ENCODE results near the gene NUDT21.

NUDT21 gene

GRCh38 chr16:56428091-56428490 is 23.0 kb downstream of the NUDT21 start:
- no peaks in the 10 kb centered on the region for H3K9me3 ChIP-seq (ENCODE audit: control insufficient read depth, insufficient read depth, low read length)
- H3K36me3 ChIP-seq (ENCODE audit: control insufficient read depth, low read length), result peaks cover 58% of the 10 kb centered on the region
- no peaks in the 10 kb centered on the region for H4K20me1 ChIP-seq (ENCODE audit: control insufficient read depth, insufficient read depth, low read depth, low read length)
- peaks cover 28% of the 10 kb centered on the region for H3F3A ChIP-seq (ENCODE audit: control insufficient read depth, insufficient read depth)
- peaks cover 10% of the 10 kb centered on the region for H3K4me1 ChIP-seq (ENCODE audit: control insufficient read depth, low read length)
- no peak overlapping the region for H3K27ac ChIP-seq (ENCODE audit: low read depth, low read length)
- no peak for TF ChIP-seq CTCF (IDR thresholded peaks at IDR 0.05; ENCODE audit: low read depth, low read length, poor library complexity, severe bottlenecking)
- TF ChIP-seq EZH2phosphoT487 (IDR thresholded peaks at IDR 0.05; ENCODE audit: borderline replicate concordance, low read length), result no peak
- H3K27me3 ChIP-seq (ENCODE audit: control insufficient read depth, low read length), result no peaks in the 10 kb centered on the region
- no peak overlapping the region for H3K4me3 ChIP-seq (ENCODE audit: low read length)
- no peaks in the 10 kb centered on the region for H3K9me2 ChIP-seq (replicated peaks; ENCODE audit: control insufficient read depth, low read length)
- peaks cover 23% of the 10 kb centered on the region for H3K79me2 ChIP-seq (ENCODE audit: control insufficient read depth, low read length)
- no peak overlapping the region for H3K4me2 ChIP-seq (ENCODE audit: low read length)

GRCh38 chr16:56426585-56426984 is 24.5 kb downstream of the NUDT21 start:
- H3K27ac ChIP-seq (ENCODE audit: low read depth, low read length), result no peak overlapping the region
- H3K9me2 ChIP-seq (replicated peaks; ENCODE audit: control insufficient read depth, low read length), result no peaks in the 10 kb centered on the region
- H3F3A ChIP-seq (ENCODE audit: control insufficient read depth, insufficient read depth), result peaks cover 43% of the 10 kb centered on the region

GRCh38 chr16:56425439-56425832 is 25.7 kb downstream of the NUDT21 start, which contains the start of gene AMFR:
Gene AMFR, minus strand, starts transcription at chr16:56425545. Its CDS starts 218 bp downstream, at chr16:56425327.
- peaks cover 41% of the 10 kb centered on the region for H3K36me3 ChIP-seq (ENCODE audit: control insufficient read depth, low read length)
- H3K4me3 ChIP-seq (ENCODE audit: low read length), result peak within 1 kb of the TSS; percentile 75
- TF ChIP-seq EZH2phosphoT487 (IDR thresholded peaks at IDR 0.05; ENCODE audit: borderline replicate concordance, low read length) (no peak), CTCF (IDR thresholded peaks at IDR 0.05; ENCODE audit: low read depth, low read length, poor library complexity, severe bottlenecking) (peak; percentile 34)
- H3K27me3 ChIP-seq (ENCODE audit: control insufficient read depth, low read length), result no peaks in the 10 kb centered on the region
- H3K9me2 ChIP-seq (replicated peaks; ENCODE audit: control insufficient read depth, low read length), result no peaks in the 10 kb centered on the region
- H3K27ac ChIP-seq (ENCODE audit: low read depth, low read length), result peak within 1 kb of the TSS; percentile 97
- peaks cover 42% of the 10 kb centered on the region for H3K79me2 ChIP-seq (ENCODE audit: control insufficient read depth, low read length)
- no peaks in the 10 kb centered on the region for H3K9me3 ChIP-seq (ENCODE audit: control insufficient read depth, insufficient read depth, low read length)
- 0 out of 2 replicates have a peak, but pooled peaks cover 2% of the 10 kb centered on the region for H4K20me1 ChIP-seq (ENCODE audit: control insufficient read depth, insufficient read depth, low read depth, low read length)
- H3K4me1 ChIP-seq (ENCODE audit: control insufficient read depth, low read length), result peaks cover 36% of the 10 kb centered on the region
- H3F3A ChIP-seq (ENCODE audit: control insufficient read depth, insufficient read depth), result peaks cover 55% of the 10 kb centered on the region
- peak within 1 kb of the TSS; percentile 70 for H3K4me2 ChIP-seq (ENCODE audit: low read length)

More at GRCh38 chr16:56426585-56426984, 24.5 kb downstream of the NUDT21 start:
- Histone ChIP-seq H3K27me3 (ENCODE audit: control insufficient read depth, low read length) (no peaks in the 10 kb centered on the region), H3K36me3 (ENCODE audit: control insufficient read depth, low read length) (peaks cover 52% of the 10 kb centered on the region), H3K9me3 (ENCODE audit: control insufficient read depth, insufficient read depth, low read length) (no peaks in the 10 kb centered on the region), H4K20me1 (ENCODE audit: control insufficient read depth, insufficient read depth, low read depth, low read length) (no peaks in the 10 kb centered on the region), H3K4me2 (ENCODE audit: low read length) (no peak overlapping the region), H3K4me1 (ENCODE audit: control insufficient read depth, low read length) (peaks cover 25% of the 10 kb centered on the region), H3K79me2 (ENCODE audit: control insufficient read depth, low read length) (peaks cover 36% of the 10 kb centered on the region), H3K4me3 (ENCODE audit: low read length) (no peak overlapping the region)
- no peak for TF ChIP-seq CTCF (IDR thresholded peaks at IDR 0.05; ENCODE audit: low read depth, low read length, poor library complexity, severe bottlenecking)
- TF ChIP-seq EZH2phosphoT487 (IDR thresholded peaks at IDR 0.05; ENCODE audit: borderline replicate concordance, low read length), result no peak

Data from DOHH2 (cell line).